Measurements from ENCODE around the gene CYP2J2.

GRCh38 chr1:59856725-59857338 is 69.7 kb downstream of the CYP2J2 start:
- no peak for TF ChIP-seq YY1 (IDR thresholded peaks at IDR 0.05; ENCODE audit: insufficient read depth, insufficient read length)
- TF ChIP-seq ZNF274 (IDR thresholded peaks at IDR 0.05; ENCODE audit: low read depth, low read length), result no peak
- no peak for TF ChIP-seq SUZ12 (IDR thresholded peaks at IDR 0.05; ENCODE audit: extremely low read depth, insufficient read depth, insufficient read length)

Measured in NT2/D1 (cell line).